ENCODE data around the gene ADGRG6. TPM values are rescaled to one million over a fixed set of nuclear protein-coding genes. Genes with fewer than 3 reads are reported as not detected.
"Not testable (repeated sequence)": the region's sequence is repeated elsewhere in the genome, so short reads cannot be mapped to it uniquely, and the experiment has no call there.

ADGRG6 gene
- total and polyA plus RNA-seq, 8 donors: 1.1 to 102 (median 8.9) TPM

DNA sequence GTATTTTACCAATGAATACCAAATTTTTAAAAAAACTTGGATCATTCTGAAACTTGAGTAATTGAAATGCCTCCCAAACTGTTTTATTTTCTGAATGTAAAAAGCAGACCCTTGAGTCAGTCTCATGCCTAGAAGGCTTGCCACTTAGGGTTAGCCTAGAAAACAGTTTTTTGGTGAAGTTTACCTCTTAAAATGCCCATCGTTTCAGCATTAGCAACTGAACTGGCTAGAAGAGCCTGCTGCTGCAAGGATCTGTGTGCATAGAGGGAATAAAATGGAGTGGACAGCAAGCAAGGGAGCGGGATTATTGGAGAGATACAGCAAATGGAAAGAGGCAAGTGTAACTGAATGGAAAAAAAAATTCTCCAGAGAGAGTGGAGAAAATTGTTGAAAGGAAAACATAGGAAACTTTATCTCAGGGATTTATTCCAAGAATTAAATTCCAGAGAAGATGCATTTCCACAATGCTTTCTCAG is 40.1 kb downstream of the ADGRG6 start:
- no peak overlapping the region for H3K4me3 ChIP-seq
- DNase-seq: no peak
- H3K27me3 ChIP-seq: no peaks in the 10 kb centered on the region
- WGBS, 5 donors: 80 to 94% (median 85%) methylated on average over 2 of the region's 2 CpGs
- no peaks in the 10 kb centered on the region for H3K4me1 ChIP-seq
- TF ChIP-seq, protein P1, sequence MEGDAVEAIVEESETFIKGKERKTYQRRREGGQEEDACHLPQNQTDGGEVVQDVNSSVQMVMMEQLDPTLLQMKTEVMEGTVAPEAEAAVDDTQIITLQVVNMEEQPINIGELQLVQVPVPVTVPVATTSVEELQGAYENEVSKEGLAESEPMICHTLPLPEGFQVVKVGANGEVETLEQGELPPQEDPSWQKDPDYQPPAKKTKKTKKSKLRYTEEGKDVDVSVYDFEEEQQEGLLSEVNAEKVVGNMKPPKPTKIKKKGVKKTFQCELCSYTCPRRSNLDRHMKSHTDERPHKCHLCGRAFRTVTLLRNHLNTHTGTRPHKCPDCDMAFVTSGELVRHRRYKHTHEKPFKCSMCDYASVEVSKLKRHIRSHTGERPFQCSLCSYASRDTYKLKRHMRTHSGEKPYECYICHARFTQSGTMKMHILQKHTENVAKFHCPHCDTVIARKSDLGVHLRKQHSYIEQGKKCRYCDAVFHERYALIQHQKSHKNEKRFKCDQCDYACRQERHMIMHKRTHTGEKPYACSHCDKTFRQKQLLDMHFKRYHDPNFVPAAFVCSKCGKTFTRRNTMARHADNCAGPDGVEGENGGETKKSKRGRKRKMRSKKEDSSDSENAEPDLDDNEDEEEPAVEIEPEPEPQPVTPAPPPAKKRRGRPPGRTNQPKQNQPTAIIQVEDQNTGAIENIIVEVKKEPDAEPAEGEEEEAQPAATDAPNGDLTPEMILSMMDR (IDR thresholded peaks at IDR 0.05): no peak
- TF ChIP-seq EP300 (IDR thresholded peaks at IDR 0.05) (no peak), POLR2A (IDR thresholded peaks at IDR 0.05) (no peak), POLR2AphosphoS5 (IDR thresholded peaks at IDR 0.05) (no peak)
- intact Hi-C loops (cut with DNase I; ENCODE audit: low total_unique reads): no loop called here
- H3K27ac ChIP-seq: no peak overlapping the region
- H3K9me3 ChIP-seq: no peaks in the 10 kb centered on the region
- H3K36me3 ChIP-seq: no peaks in the 10 kb centered on the region

DNA sequence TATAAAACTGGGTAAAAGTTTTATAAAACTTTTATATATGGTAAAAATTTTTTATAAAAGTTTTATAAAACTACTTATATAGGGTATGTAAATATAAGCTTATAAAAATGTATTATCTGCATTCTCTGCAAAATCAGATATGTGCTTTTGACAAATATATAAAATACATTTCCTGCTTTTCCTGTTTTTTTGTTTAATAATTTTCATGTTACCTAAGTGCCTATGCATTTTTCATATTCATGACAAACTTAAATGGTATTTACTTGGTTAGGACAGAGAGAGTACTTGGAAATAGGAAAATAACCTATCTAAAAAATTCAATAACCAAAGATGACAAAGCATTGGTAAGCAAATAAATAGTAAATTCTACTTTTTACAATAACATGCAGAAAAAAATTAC is 41.2 kb downstream of the ADGRG6 start:
- H3K4me1 ChIP-seq: no peaks in the 10 kb centered on the region
- TF ChIP-seq, protein P1 (IDR thresholded peaks at IDR 0.05): no peak
- TF ChIP-seq EP300 (IDR thresholded peaks at IDR 0.05) (no peak), POLR2A (IDR thresholded peaks at IDR 0.05) (no peak), POLR2AphosphoS5 (IDR thresholded peaks at IDR 0.05) (no peak)
- intact Hi-C loops (cut with DNase I; ENCODE audit: low total_unique reads): no loop called here
- H3K27me3 ChIP-seq: no peaks in the 10 kb centered on the region
- H3K27ac ChIP-seq: no peak overlapping the region
- DNase-seq: no peak
- H3K36me3 ChIP-seq: no peaks in the 10 kb centered on the region
- no peaks in the 10 kb centered on the region for H3K9me3 ChIP-seq
- no peak overlapping the region for H3K4me3 ChIP-seq

DNA sequence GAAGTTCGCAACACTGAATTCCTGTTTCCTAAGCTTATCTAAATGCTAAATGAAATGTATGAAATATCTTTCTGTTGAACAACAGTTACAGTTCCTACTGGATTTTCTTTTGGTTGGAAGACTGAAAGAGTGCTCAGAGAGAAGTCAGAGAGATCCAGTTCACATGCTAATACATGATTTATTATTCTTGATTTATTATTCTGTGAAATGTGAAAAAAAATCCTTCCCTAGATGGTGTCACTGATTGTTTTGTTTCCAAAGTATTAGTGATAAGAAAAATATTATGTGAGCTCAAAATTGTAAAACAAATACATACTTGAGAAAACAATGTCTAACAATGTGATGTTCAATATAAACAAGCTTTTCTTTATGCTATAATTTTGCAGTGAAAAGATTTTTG is 42.1 kb downstream of the ADGRG6 start:
- WGBS, 5 donors: 85 to 95% (median 89%) methylated on average over 1 of the region's 1 CpG
- DNase-seq: no peak
- TF ChIP-seq POLR2AphosphoS5 (IDR thresholded peaks at IDR 0.05) (no peak), EP300 (IDR thresholded peaks at IDR 0.05) (no peak), POLR2A (IDR thresholded peaks at IDR 0.05) (no peak)
- TF ChIP-seq, protein P1 (IDR thresholded peaks at IDR 0.05): no peak
- H3K27me3 ChIP-seq: no peaks in the 10 kb centered on the region
- H3K4me3 ChIP-seq: no peak overlapping the region
- H3K36me3 ChIP-seq: no peaks in the 10 kb centered on the region
- H3K9me3 ChIP-seq: no peaks in the 10 kb centered on the region
- intact Hi-C loops (cut with DNase I; ENCODE audit: low total_unique reads): no loop called here
- no peaks in the 10 kb centered on the region for H3K4me1 ChIP-seq
- H3K27ac ChIP-seq: no peak overlapping the region

DNA sequence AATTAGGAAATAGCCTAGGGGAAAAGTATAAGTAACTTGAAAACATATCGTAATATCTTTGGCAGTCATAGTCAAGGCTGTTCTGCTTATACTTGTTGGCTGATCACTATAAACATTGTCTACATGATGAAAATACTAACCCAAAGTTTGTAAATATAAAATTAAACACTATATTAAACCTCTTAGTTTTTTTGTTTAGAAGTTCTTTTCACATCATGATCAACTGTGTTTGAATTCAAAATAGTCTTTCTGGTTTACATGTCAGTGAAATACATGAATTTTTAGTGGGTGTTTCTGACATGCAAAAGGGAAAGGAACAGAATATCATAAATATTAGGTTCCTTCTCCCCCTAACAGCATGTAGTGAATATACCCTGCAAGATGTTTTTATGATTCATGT is 43.5 kb downstream of the ADGRG6 start:
- Histone ChIP-seq H3K27me3 (no peaks in the 10 kb centered on the region), H3K4me1 (no peaks in the 10 kb centered on the region), H3K27ac (no peak overlapping the region), H3K36me3 (no peaks in the 10 kb centered on the region), H3K9me3 (no peaks in the 10 kb centered on the region), H3K4me3 (no peak overlapping the region)
- WGBS, 5 donors: 48 to 87% (median 71%) methylated on average over 1 of the region's 1 CpG
- TF ChIP-seq POLR2A (IDR thresholded peaks at IDR 0.05) (no peak), POLR2AphosphoS5 (IDR thresholded peaks at IDR 0.05) (no peak), EP300 (IDR thresholded peaks at IDR 0.05) (no peak)
- TF ChIP-seq, protein P1 (IDR thresholded peaks at IDR 0.05): no peak
- intact Hi-C loops (cut with DNase I; ENCODE audit: low total_unique reads): no loop called here
- no peak for DNase-seq

DNA sequence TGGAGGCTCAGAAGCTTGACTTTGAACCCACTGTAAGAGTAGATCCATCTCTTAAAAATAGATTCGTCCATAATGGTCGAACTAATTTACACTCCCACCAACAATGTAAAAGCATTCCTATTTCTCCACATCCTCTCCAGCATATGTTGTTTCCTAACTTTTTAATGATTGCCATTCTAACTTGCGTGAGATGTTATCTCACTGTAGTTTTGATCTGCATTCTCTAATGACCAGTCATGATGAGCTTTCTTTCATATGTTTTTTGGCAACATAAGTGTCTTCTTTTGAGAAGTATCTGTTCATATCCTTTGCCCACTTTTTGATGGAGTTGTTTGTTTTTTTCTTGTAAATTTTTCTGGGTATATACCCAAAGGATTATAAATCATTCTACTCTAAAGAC is 44.4 kb downstream of the ADGRG6 start:
- H3K36me3 ChIP-seq; DNase-seq; H3K27me3 ChIP-seq; H3K4me1 ChIP-seq; intact Hi-C loops (cut with DNase I; ENCODE audit: low total_unique reads); H3K4me3 ChIP-seq; H3K9me3 ChIP-seq; H3K27ac ChIP-seq: not testable (repeated sequence)
- 74 to 95% (median 78%) methylated on average over 3 of the region's 3 CpGs for WGBS, 5 donors
